ENCODE results near the gene OLFML2A.

The OLFML2A gene

DNA sequence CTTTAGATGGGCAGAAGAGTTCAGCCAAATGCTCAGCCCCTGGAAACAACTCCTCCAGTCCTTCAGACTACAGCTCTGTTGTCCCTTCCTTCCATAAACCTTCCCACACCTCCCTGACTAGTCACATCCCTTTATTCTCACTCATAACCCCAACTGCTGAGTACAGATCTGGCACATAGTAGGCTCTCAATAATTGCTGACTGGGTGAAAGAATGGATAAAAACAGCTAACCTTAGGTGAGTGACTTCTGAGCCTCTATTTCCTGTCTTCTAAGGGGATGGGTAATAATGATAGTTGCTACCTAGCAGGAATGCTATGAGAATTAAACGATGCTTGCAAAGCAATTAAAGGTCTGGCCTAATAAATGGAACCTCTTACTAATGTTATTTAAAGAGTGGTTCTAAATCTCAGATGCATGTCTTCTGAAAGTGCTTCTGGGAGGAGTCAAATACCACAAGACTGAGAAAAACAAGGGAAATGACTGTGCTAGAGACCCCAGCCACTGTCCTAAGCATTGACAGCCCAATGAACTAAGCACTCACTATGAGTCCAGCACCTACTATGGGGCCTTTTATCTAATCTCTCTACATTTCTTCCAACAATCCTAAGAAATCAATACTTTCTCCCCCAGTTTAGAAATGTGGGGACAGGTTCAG, 3.3 kb upstream of the OLFML2A start:
- in situ Hi-C loops (cut with HindIII; ENCODE audit: low sequenced_read_pairs): no loop called here
- TF ChIP-seq, protein P1, sequence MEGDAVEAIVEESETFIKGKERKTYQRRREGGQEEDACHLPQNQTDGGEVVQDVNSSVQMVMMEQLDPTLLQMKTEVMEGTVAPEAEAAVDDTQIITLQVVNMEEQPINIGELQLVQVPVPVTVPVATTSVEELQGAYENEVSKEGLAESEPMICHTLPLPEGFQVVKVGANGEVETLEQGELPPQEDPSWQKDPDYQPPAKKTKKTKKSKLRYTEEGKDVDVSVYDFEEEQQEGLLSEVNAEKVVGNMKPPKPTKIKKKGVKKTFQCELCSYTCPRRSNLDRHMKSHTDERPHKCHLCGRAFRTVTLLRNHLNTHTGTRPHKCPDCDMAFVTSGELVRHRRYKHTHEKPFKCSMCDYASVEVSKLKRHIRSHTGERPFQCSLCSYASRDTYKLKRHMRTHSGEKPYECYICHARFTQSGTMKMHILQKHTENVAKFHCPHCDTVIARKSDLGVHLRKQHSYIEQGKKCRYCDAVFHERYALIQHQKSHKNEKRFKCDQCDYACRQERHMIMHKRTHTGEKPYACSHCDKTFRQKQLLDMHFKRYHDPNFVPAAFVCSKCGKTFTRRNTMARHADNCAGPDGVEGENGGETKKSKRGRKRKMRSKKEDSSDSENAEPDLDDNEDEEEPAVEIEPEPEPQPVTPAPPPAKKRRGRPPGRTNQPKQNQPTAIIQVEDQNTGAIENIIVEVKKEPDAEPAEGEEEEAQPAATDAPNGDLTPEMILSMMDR (IDR thresholded peaks at IDR 0.05; ENCODE audit: low read depth, low read length): no peak
- no peak for DNase-seq (ENCODE audit: low read depth, low spot score)
- H3K4me3 ChIP-seq (ENCODE audit: low read depth, low read length): no peak overlapping the region

DNA sequence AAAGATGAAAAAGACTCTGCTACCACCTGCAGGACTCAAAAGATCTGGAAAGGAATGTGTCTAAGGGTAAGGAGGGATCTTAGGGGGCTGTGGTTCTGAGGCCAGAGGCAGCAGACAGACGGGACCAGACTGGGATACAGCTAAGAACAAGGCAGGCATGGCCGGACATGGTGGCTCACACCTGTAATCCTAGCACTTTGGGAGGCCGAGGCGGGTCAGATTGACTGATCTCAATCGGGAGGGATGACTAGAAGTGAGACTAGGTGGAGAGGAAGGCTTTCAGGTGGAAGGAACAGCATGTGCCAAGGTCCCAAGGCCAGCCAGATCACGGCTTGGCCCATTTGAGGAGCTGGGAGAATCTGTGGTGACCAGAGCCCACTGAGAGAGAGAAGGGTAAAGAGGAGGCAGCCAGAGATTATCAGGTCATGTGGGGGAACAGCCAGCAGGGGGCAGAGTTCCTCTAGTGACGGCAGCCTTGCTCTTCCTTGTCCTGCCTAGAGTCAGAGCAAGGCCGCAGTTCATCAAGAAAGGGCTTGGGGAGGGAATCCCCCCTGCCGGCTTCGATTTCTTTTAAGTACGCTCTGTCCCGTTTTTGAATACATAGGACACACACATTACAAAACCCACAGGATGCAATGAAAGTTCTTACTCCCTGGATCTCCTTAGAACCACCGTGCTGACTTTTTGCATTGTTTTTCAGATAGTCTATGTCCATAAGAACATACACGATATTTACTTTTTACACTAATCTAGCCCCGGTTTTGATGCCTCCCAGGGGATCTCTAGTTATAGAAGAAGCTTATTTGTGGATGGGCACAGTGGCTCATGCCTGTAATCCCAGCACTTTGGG, 2.6 kb upstream of the OLFML2A start:
- in situ Hi-C loops (cut with HindIII; ENCODE audit: low sequenced_read_pairs): no loop called here
- peak; percentile 82 for DNase-seq (ENCODE audit: low read depth, low spot score)
- no peak overlapping the region for H3K4me3 ChIP-seq (ENCODE audit: low read depth, low read length)
- TF ChIP-seq, protein P1 (IDR thresholded peaks at IDR 0.05; ENCODE audit: low read depth, low read length): peak; percentile 80

DNA sequence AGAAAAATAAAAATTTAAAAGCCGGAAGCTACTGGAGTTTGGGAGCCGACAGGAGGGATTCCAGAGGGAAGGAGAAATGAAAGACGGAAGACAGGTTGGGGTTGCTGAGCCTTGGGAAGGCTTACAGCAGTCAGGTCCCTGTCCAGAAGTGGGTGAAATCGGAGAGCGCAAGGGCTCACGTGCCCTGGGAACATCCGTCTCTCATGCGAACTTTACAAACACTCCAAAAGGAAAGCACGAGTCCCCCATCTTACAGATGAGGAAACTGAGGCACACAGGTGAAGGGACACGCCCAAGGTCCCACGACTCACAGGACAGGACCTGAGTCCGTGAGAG, 347 bp upstream of the OLFML2A start:
- in situ Hi-C loops (cut with HindIII; ENCODE audit: low sequenced_read_pairs): no loop called here
- H3K4me3 ChIP-seq (ENCODE audit: low read depth, low read length): peak overlapping the region; percentile 58
- TF ChIP-seq, protein P1 (IDR thresholded peaks at IDR 0.05; ENCODE audit: low read depth, low read length): no peak
- no peak for DNase-seq (ENCODE audit: low read depth, low spot score)

DNA sequence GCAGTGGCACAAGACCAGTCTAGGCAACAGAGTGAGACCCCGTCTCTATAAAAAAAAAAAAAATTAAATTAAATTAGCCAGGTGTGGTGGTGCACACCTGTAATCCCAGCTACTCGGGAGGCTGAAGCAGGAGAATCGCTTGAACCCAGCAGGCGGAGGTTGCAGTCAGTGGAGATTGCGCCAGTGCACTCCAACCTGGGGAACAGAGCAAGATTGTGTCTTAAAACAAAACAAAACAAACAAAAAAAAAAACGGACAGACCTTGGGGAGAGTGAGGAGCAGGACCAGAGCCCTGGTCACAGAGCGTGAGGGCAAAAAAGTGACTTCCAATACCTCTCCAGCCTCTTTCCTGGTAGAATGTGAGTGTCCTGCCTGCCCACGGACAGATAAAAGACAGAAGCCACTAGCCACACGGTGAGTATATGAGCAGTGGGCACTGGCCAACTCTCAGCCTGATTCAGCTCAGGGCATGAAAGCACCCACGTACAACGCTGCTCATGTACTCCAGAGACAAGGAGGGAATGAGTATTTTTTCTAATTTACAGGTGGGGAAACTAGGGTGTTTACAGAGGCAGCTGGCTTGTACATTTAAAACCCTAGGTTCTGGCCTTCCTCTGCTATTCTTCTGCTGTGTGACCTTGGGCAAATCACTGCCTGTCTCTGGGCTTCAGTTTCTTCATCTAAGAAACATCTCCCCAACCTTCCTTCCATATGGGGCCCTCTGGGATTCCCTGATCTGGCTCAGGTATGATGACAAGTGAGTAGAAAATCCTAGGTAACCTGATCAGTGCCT, 1.8 kb downstream of the OLFML2A start:
- no peak overlapping the region for H3K4me3 ChIP-seq (ENCODE audit: low read depth, low read length)
- TF ChIP-seq, protein P1 (IDR thresholded peaks at IDR 0.05; ENCODE audit: low read depth, low read length): no peak
- no peak for DNase-seq (ENCODE audit: low read depth, low spot score)
- in situ Hi-C loops (cut with HindIII; ENCODE audit: low sequenced_read_pairs): no loop called here

DNA sequence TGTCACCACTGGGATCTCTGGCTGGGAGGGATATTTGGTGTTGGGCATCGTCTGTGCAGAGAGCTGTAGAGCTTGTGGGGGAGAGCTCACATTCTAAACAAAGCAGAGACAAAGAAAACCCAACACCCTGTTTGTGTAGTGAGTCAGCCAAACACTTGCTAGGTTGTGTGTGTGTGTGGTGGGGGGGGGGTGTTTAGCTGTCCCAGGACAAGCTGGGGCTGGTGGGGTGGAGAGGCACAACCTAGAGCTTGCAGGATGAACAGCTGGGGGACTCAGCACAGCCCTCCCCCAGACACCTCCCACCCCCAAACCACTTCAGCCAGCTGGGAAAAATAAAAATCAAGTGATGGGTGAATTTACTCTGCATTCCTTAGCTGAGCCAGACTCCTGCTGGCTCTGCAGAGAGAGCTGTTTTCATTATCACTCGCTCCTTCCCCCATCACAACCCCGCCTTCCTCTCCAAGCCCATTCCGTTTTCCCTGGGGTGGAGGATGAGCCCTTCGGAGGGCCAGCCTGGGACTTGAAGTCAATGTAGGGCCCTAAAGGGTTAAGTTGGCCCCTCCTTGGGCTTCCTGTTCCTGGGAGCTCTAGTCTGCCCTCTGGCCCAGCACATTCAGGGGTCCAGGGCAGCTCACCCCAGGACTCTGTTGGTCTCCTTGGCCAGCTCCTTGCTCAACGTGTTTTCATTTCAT, 2.6 kb downstream of the OLFML2A start:
- in situ Hi-C loops (cut with HindIII; ENCODE audit: low sequenced_read_pairs): no loop called here
- no peak overlapping the region for H3K4me3 ChIP-seq (ENCODE audit: low read depth, low read length)
- TF ChIP-seq, protein P1 (IDR thresholded peaks at IDR 0.05; ENCODE audit: low read depth, low read length): no peak
- peak; percentile 97 for DNase-seq (ENCODE audit: low read depth, low spot score)

All from astrocyte of the spinal cord (primary cell).